WTC11 (cell line): Measurements from ENCODE around the gene XRCC4. TPM values are rescaled to one million over a fixed set of nuclear protein-coding genes. Genes with fewer than 3 reads are reported as not detected.

Source experiments
- ATAC-seq: fragments of 200-7000 bp; cut with Tn5 transposase; 2 replicates; pipeline ENCODE4 v1.10.0; 2021; ENCODE audit warnings: mild to moderate bottlenecking, moderate library complexity
- CTCF ChIA-PET: fragments of 300-600 bp; sonication (Branson Sonifier 250); formaldehyde crosslinking; loops from one replicate; lab custom pipeline; 2021; ENCODE audit warnings: antibody characterized with exemption; lab: Charles Lee
- POLR2A ChIA-PET: fragments of 350-600 bp; sonication (Branson Sonifier 250); formaldehyde crosslinking; loops from one replicate; lab custom pipeline; 2021; ENCODE audit warnings: antibody characterized with exemption; lab: Charles Lee
- DNase-seq: peaks from one replicate; pipeline ENCODE4 v3.0.0; 2021; ENCODE audit warnings: low spot score
- H3K27ac Mint-ChIP-seq: 2 replicates; pipeline ENCODE4 v1.8.0; 2021; ENCODE audit warnings: mixed read lengths
- H3K27me3 Mint-ChIP-seq: 2 replicates; pipeline ENCODE4 v1.8.0; 2021; ENCODE audit warnings: low read depth, mild to moderate bottlenecking, moderate library complexity, mixed read lengths
- H3K36me3 Mint-ChIP-seq: 2 replicates; pipeline ENCODE4 v1.8.0; 2021; ENCODE audit warnings: mixed read lengths
- H3K4me1 Mint-ChIP-seq: 2 replicates; pipeline ENCODE4 v1.8.0; 2022; ENCODE audit warnings: mixed read lengths
- H3K4me3 Mint-ChIP-seq: 2 replicates; pipeline ENCODE4 v1.8.0; 2021; ENCODE audit warnings: mild to moderate bottlenecking, moderate library complexity, mixed read lengths
- H3K9me3 Mint-ChIP-seq: 2 replicates; pipeline ENCODE4 v1.8.0; 2021; ENCODE audit warnings: mixed read lengths
- AR ChIP-seq: fragments of 250-450 bp; sonication (Bioruptor Pico); IDR thresholded peaks from 2 replicates; pipeline ENCODE4 v1.9.0; 2021; ENCODE audit warnings: mild to moderate bottlenecking
- ATF1 ChIP-seq: sonication (generic); formaldehyde crosslinking; IDR thresholded peaks from 2 replicates; pipeline ENCODE4 v1.8.1; 2023; ENCODE audit warnings: mild to moderate bottlenecking, moderate library complexity, missing genetic modification reagents
- CREB1 ChIP-seq: sonication (generic); formaldehyde crosslinking; IDR thresholded peaks from 2 replicates; pipeline ENCODE4 v1.8.0; 2023; ENCODE audit warnings: mild to moderate bottlenecking, missing genetic modification reagents
- CREM ChIP-seq: sonication (generic); formaldehyde crosslinking; IDR thresholded peaks from 2 replicates; pipeline ENCODE4 v1.8.1; 2022; ENCODE audit warnings: mild to moderate bottlenecking, missing genetic modification reagents, moderate library complexity
- E2F1 ChIP-seq: sonication (generic); formaldehyde crosslinking; IDR thresholded peaks from 2 replicates; pipeline ENCODE4 v1.8.0; 2022; ENCODE audit warnings: mild to moderate bottlenecking, missing genetic modification reagents
- E2F4 ChIP-seq: sonication (generic); formaldehyde crosslinking; IDR thresholded peaks from 2 replicates; pipeline ENCODE4 v1.8.1; 2022; ENCODE audit warnings: low read depth, mild to moderate bottlenecking, moderate library complexity, missing genetic modification reagents, borderline replicate concordance
- ELF4 ChIP-seq: sonication (generic); formaldehyde crosslinking; IDR thresholded peaks from 2 replicates; pipeline ENCODE4 v1.8.1; 2022; ENCODE audit warnings: low read depth, mild to moderate bottlenecking, moderate library complexity, missing genetic modification reagents
- GTF2I ChIP-seq: fragments of 250-450 bp; sonication (Bioruptor Pico); conservative IDR thresholded peaks from 2 replicates; pipeline ENCODE4 v1.4.0; 2021; ENCODE audit warnings: mild to moderate bottlenecking
- MXD4 ChIP-seq: fragments of 250-450 bp; sonication (Bioruptor Pico); IDR thresholded peaks from 2 replicates; pipeline ENCODE4 v1.8.0; 2021; ENCODE audit warnings: mild to moderate bottlenecking, moderate library complexity, borderline replicate concordance
- NFATC4 ChIP-seq: fragments of 250-450 bp; sonication (Bioruptor Pico); IDR thresholded peaks from 2 replicates; pipeline ENCODE4 v1.9.0; 2021; ENCODE audit warnings: mild to moderate bottlenecking
- NR2C2 ChIP-seq: sonication (generic); formaldehyde crosslinking; IDR thresholded peaks from 2 replicates; pipeline ENCODE4 v1.8.0; 2022; ENCODE audit warnings: mild to moderate bottlenecking, missing genetic modification reagents
- OVOL2 ChIP-seq: fragments of 250-450 bp; sonication (Bioruptor Pico); IDR thresholded peaks from 2 replicates; pipeline ENCODE4 v1.9.0; 2021; ENCODE audit warnings: mild to moderate bottlenecking, borderline replicate concordance
- PRRX2 ChIP-seq: fragments of 250-450 bp; sonication (Bioruptor Pico); IDR thresholded peaks from 2 replicates; pipeline ENCODE4 v1.8.0; 2021; ENCODE audit warnings: mild to moderate bottlenecking
- SMAD4 ChIP-seq: sonication (generic); formaldehyde crosslinking; IDR thresholded peaks from 2 replicates; pipeline ENCODE4 v1.8.0; 2022; ENCODE audit warnings: mild to moderate bottlenecking, missing genetic modification reagents
- SOX15 ChIP-seq: fragments of 250-450 bp; sonication (Bioruptor Pico); IDR thresholded peaks from 2 replicates; pipeline ENCODE4 v1.9.0; 2021; ENCODE audit warnings: mild to moderate bottlenecking
- ZNF317 ChIP-seq: sonication (generic); formaldehyde crosslinking; IDR thresholded peaks from 2 replicates; pipeline ENCODE4 v1.8.1; 2023; ENCODE audit warnings: low read depth, mild to moderate bottlenecking, moderate library complexity, missing genetic modification reagents, borderline replicate concordance
- ZNF671 ChIP-seq: fragments of 250-450 bp; sonication (Bioruptor Pico); IDR thresholded peaks from 2 replicates; pipeline ENCODE4 v1.8.0; 2021; ENCODE audit warnings: mild to moderate bottlenecking
- total RNA-seq: library from RNA; stranded (reverse); gene quantifications from 3 replicates; pipeline ENCODE4 v1.2.3, GENCODE V29; 2021
- TF ChIP-seq, protein P1 (sequence below): fragments of 250-450 bp; sonication (Bioruptor Pico); IDR thresholded peaks from 2 replicates; pipeline ENCODE4 v1.9.0; 2021; ENCODE audit warnings: mild to moderate bottlenecking, borderline replicate concordance
- TF ChIP-seq, protein P2 (sequence below): fragments of 250-450 bp; sonication (Bioruptor Pico); IDR thresholded peaks from 2 replicates; pipeline ENCODE4 v1.8.0; 2021; ENCODE audit warnings: mild to moderate bottlenecking
- TF ChIP-seq, protein P3 (sequence below): sonication (generic); formaldehyde crosslinking; IDR thresholded peaks from 2 replicates; pipeline ENCODE4 v1.8.1; 2022; ENCODE audit warnings: missing genetic modification reagents, borderline replicate concordance

Gene XRCC4
- total RNA-seq, 1 experiment from 2014 or later, result 13.5 TPM

DNA sequence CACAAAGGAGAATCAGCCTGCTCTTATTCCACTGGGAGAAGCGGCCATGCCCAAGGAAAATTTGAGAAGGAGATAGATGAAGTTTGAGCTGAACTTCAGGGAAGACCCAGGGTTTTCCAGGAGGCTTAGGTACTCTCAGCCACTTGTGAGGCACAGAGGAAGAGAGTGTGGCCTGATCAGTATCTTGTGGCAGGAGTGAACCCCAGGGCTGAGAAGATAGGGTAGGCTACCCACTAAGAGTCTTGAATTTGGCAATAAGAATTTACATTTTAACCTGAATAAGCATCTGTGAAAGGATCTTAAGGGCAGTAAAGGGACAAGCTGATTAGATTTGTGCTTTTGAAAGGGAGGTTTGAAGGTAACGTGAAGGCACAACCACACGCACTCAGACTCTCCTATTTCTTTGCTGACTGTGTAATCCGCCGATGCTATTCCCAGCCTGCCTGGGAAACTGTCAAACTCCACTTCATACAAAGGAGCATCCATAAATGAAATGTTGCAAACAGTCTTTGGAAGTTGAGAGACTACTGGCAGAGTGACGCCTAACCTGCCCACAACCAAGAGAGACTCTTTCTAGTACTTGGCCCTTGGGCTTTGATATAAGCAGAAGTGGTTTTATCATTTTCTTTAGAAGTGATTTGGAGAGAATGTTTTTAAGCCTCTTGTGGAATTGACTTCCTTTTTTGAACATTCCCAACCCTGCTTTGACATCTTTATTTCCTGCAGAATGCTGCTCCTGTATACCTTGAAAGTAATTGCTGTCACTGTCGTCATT is 286.0 kb downstream of the XRCC4 start:
- H3K9me3 Mint-ChIP-seq, result peaks cover 41% of the 10 kb centered on the region
- DNase-seq, result no peak
- H3K27me3 Mint-ChIP-seq, result no peaks in the 10 kb centered on the region
- H3K27ac Mint-ChIP-seq, result no peak overlapping the region
- ChIA-PET POLR2A (no interaction called here), CTCF (no interaction called here)
- no peak for TF ChIP-seq SOX15 (CRISPR knock-in tag)
- TF ChIP-seq, protein P1, sequence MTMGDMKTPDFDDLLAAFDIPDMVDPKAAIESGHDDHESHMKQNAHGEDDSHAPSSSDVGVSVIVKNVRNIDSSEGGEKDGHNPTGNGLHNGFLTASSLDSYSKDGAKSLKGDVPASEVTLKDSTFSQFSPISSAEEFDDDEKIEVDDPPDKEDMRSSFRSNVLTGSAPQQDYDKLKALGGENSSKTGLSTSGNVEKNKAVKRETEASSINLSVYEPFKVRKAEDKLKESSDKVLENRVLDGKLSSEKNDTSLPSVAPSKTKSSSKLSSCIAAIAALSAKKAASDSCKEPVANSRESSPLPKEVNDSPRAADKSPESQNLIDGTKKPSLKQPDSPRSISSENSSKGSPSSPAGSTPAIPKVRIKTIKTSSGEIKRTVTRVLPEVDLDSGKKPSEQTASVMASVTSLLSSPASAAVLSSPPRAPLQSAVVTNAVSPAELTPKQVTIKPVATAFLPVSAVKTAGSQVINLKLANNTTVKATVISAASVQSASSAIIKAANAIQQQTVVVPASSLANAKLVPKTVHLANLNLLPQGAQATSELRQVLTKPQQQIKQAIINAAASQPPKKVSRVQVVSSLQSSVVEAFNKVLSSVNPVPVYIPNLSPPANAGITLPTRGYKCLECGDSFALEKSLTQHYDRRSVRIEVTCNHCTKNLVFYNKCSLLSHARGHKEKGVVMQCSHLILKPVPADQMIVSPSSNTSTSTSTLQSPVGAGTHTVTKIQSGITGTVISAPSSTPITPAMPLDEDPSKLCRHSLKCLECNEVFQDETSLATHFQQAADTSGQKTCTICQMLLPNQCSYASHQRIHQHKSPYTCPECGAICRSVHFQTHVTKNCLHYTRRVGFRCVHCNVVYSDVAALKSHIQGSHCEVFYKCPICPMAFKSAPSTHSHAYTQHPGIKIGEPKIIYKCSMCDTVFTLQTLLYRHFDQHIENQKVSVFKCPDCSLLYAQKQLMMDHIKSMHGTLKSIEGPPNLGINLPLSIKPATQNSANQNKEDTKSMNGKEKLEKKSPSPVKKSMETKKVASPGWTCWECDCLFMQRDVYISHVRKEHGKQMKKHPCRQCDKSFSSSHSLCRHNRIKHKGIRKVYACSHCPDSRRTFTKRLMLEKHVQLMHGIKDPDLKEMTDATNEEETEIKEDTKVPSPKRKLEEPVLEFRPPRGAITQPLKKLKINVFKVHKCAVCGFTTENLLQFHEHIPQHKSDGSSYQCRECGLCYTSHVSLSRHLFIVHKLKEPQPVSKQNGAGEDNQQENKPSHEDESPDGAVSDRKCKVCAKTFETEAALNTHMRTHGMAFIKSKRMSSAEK (CRISPR knock-in tag), result no peak
- TF ChIP-seq, protein P2, sequence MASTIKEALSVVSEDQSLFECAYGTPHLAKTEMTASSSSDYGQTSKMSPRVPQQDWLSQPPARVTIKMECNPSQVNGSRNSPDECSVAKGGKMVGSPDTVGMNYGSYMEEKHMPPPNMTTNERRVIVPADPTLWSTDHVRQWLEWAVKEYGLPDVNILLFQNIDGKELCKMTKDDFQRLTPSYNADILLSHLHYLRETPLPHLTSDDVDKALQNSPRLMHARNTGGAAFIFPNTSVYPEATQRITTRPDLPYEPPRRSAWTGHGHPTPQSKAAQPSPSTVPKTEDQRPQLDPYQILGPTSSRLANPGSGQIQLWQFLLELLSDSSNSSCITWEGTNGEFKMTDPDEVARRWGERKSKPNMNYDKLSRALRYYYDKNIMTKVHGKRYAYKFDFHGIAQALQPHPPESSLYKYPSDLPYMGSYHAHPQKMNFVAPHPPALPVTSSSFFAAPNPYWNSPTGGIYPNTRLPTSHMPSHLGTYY (CRISPR knock-in tag), result no peak
- TF ChIP-seq E2F4 (CRISPR knock-in tag), result no peak
- TF ChIP-seq OVOL2 (CRISPR knock-in tag), result no peak
- TF ChIP-seq AR, result no peak
- no peak for TF ChIP-seq ZNF671
- TF ChIP-seq ZNF317 (CRISPR knock-in tag), result no peak
- TF ChIP-seq, protein P3, sequence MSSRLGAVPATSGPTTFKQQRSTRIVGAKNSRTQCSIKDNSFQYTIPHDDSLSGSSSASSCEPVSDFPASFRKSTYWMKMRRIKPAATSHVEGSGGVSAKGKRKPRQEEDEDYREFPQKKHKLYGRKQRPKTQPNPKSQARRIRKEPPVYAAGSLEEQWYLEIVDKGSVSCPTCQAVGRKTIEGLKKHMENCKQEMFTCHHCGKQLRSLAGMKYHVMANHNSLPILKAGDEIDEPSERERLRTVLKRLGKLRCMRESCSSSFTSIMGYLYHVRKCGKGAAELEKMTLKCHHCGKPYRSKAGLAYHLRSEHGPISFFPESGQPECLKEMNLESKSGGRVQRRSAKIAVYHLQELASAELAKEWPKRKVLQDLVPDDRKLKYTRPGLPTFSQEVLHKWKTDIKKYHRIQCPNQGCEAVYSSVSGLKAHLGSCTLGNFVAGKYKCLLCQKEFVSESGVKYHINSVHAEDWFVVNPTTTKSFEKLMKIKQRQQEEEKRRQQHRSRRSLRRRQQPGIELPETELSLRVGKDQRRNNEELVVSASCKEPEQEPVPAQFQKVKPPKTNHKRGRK (CRISPR knock-in tag), result no peak
- TF ChIP-seq GTF2I (CRISPR knock-in tag), result no peak
- TF ChIP-seq PRRX2 (CRISPR knock-in tag), result no peak
- no peak for TF ChIP-seq NR2C2
- no peak for TF ChIP-seq ATF1 (CRISPR knock-in tag)
- no peak for TF ChIP-seq MXD4
- no peak for TF ChIP-seq SMAD4 (CRISPR knock-in tag)
- no peak for TF ChIP-seq E2F1 (CRISPR knock-in tag)
- TF ChIP-seq NFATC4 (CRISPR knock-in tag), result no peak
- TF ChIP-seq ELF4 (CRISPR knock-in tag), result no peak
- TF ChIP-seq CREB1 (CRISPR knock-in tag), result no peak
- TF ChIP-seq CREM (CRISPR knock-in tag), result no peak
- TF ChIP-seq, all 79 proteins: peak for 0
- Mint-ChIP-seq H3K4me1 (no peaks in the 10 kb centered on the region; the same call in 1 of the 2 replicates), H3K36me3 (peaks cover 24% of the 10 kb centered on the region), H3K4me3 (no peak overlapping the region)
- ATAC-seq, result no peak
